Cardiac fibroblast (primary cell): Measurements from ENCODE around the gene RIC1.
A peak's percentile ranks its signal among the peaks of the same experiment; 100 is the strongest.
"Not testable (repeated sequence)": the region's sequence is repeated elsewhere in the genome, so short reads cannot be mapped to it uniquely, and the experiment has no call there.

Experiments used
- DNase-seq, 2 donors: peaks; one replicate each; pipeline versions ENCODE4 v3.0.0 to v3.0.0-alpha.2; 2010; ENCODE audit warnings: low read depth in 2 of 2
- H3K4me3 ChIP-seq, 2 donors: replicated peaks in 1 of 2; 1 replicate in 1 of 2; 2 replicates in 1 of 2; pipeline ENCODE4 v1.5.1; 2011; ENCODE audit warnings: low read depth in 2 of 2, low read length in 2 of 2, mild to moderate bottlenecking in 2 of 2, moderate library complexity in 1 of 2
- TF ChIP-seq, protein P1 (sequence below): IDR thresholded peaks from one replicate; pipeline ENCODE4 v1.5.1; 2011; ENCODE audit warnings: low read depth, mild to moderate bottlenecking, low read length, inconsistent platforms

RIC1 gene

DNA sequence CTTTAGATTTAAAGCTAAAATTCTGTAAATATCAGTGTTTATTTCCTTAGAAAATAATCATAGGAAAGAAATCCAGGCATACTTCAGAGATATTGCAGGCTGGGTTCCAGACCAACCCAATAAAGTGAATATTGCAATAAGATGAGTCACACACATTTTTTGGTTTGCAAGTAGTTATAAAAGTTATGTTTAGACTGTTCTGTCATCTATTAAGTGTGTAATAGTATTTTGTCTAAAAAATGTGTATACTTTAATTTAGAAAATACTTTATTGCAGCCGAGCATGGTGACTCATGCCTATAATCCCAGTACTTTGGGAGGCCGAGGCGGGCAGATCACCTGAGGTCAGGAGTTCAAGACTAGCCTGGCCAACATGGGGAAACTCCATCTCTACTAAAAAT, 6.9 kb upstream of the RIC1 start:
- no peak overlapping the region for H3K4me3 ChIP-seq
- peak; percentile 80 to 90 for DNase-seq
- TF ChIP-seq, protein P1, sequence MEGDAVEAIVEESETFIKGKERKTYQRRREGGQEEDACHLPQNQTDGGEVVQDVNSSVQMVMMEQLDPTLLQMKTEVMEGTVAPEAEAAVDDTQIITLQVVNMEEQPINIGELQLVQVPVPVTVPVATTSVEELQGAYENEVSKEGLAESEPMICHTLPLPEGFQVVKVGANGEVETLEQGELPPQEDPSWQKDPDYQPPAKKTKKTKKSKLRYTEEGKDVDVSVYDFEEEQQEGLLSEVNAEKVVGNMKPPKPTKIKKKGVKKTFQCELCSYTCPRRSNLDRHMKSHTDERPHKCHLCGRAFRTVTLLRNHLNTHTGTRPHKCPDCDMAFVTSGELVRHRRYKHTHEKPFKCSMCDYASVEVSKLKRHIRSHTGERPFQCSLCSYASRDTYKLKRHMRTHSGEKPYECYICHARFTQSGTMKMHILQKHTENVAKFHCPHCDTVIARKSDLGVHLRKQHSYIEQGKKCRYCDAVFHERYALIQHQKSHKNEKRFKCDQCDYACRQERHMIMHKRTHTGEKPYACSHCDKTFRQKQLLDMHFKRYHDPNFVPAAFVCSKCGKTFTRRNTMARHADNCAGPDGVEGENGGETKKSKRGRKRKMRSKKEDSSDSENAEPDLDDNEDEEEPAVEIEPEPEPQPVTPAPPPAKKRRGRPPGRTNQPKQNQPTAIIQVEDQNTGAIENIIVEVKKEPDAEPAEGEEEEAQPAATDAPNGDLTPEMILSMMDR = no peak

- TF ChIP-seq, protein P1 = no peak
- DNase-seq = no peak
- no peak overlapping the region for H3K4me3 ChIP-seq
These were observed 4.3 kb upstream of the RIC1 start for GRCh38 chr9:5624655-5625054.

DNA sequence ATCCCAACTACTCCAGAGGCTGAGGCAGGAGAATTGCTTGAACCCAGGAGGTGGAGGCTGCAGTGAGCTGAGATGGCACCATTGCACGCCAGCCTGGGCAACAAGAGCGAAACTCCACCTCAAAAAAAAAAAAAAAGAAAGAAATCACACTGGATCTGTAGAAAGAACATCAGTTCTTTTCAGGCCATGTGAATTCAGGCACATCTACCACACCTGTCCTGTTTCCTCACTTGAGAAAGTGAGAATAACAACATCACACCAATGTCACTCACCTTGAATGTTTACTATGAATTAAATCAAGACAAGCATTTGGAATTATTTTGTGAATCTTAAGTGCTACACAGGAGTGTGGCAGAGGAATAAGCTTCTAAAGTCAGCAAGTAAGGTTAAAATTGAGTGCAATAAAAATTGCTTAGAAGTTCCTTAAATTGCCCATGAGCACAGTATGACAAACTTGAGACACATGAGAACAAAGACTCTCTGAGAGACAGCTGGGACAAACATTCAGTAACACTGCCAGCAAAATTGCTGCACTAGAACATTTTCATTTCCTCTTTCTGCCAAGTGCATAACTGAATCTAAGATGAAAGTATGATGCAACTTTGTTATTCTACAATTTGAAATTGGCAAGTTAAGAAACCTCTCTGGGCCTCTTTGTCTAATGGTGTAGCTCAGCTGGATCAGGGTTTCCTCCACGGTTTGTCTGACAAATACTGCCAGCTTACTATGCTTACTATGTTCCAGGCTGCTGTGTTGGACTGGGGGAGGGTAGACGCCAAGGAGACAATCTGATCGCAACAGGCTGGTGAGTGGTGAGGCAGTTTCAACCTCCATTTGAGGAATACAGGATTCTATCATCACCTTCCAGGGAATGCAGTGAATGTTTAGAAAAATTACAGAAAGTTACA, 1.9 kb upstream of the RIC1 start:
- TF ChIP-seq, protein P1 = no peak
- DNase-seq = peak; percentile 93 to 95
- peak overlapping the region in 1 of 2 donors; percentile 86 for H3K4me3 ChIP-seq

GRCh38 chr9:5627686-5628085, 1.2 kb upstream of the RIC1 start:
- DNase-seq = not testable (repeated sequence)
- peak overlapping the region; percentile 85 to 86 for H3K4me3 ChIP-seq

GRCh38 chr9:5628183-5628529, 751 bp upstream of the RIC1 start:
- no peak for DNase-seq
- TF ChIP-seq, protein P1 = no peak
- peak overlapping the region; percentile 85 to 86 for H3K4me3 ChIP-seq

DNA sequence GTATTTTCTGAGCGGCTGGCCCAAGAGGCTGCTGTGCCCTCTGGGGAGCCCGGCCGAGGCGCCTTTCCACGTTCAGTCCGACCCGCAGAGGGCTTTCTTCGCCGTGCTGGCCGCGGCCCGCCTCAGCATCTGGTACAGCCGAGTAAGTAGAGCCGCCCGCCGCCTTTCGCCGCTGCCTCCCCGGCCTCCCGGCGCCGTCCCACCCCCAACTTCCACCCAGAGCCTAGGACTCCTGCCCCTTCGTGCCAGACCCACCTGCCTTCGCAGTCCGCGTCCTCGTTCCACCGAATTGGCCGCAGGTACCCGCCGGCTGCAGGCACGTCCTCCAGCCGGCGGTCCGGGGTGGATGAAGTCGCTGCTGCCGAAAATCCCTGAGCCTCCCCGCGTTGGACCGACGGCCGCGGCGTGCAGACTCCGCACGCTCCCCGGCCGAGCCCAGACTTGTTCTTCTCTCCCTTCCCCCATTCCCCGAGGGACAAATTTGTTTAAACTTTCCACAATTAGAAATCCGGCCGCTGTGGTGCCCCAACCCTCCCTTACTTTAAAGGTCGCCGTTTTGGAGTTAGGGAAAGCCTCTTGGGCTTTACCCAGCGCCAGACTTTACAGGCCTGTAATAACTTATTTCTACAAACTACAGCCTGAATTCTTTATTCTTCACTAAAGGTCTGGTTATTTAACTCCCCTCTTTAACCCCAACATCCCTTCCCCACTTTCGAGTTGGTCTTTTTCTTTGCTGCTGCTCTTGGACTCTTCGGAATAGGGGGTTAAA, 589 bp downstream of the RIC1 start:
- peak; percentile 41 to 56 for DNase-seq
- TF ChIP-seq, protein P1 = no peak
- H3K4me3 ChIP-seq = peak overlapping the region; percentile 85 to 86

GRCh38 chr9:5630081-5630507, 1.2 kb downstream of the RIC1 start:
- TF ChIP-seq, protein P1 = no peak
- peak; percentile 54 to 69 for DNase-seq
- peak overlapping the region; percentile 85 to 86 for H3K4me3 ChIP-seq
